Liver (tissue), 9 donors: ENCODE results near the gene TMEM255B. TPM values are rescaled to one million over a fixed set of nuclear protein-coding genes. Genes with fewer than 3 reads are reported as not detected.

Source experiments
- DNase-seq: peaks from one replicate; pipeline ENCODE4 v3.0.0-alpha.2; 2017; ENCODE audit warnings: low spot score
- H3K27ac ChIP-seq, 2 donors: one replicate each; pipeline ENCODE4 v1.7.0; 2013; ENCODE audit warnings: inconsistent platforms in 2 of 2, low read length in 2 of 2, control low read depth in 1 of 2, low read depth in 1 of 2, mild to moderate bottlenecking in 1 of 2
- H3K27me3 ChIP-seq, 4 donors: one replicate each; pipeline versions ENCODE4 v1.6.1 to v1.7.0; 2013; ENCODE audit warnings: low read length in 3 of 4, inconsistent platforms in 1 of 4, mild to moderate bottlenecking in 1 of 4, moderate library complexity in 1 of 4; ENCODE audit not compliant: control insufficient read depth in 4 of 4, insufficient read depth in 4 of 4
- H3K36me3 ChIP-seq, 4 donors: one replicate each; pipeline versions ENCODE4 v1.6.1 to v1.7.0; 2013; ENCODE audit warnings: low read length in 3 of 4, mild to moderate bottlenecking in 3 of 4, low read depth in 1 of 4, moderate library complexity in 1 of 4; ENCODE audit not compliant: control insufficient read depth in 4 of 4, insufficient read depth in 3 of 4
- H3K4me1 ChIP-seq, 4 donors: one replicate each; pipeline versions ENCODE4 v1.6.1 to v1.7.0; 2013; ENCODE audit warnings: low read length in 3 of 4, mild to moderate bottlenecking in 3 of 4, moderate library complexity in 1 of 4; ENCODE audit not compliant: control insufficient read depth in 4 of 4, insufficient read depth in 4 of 4
- H3K4me3 ChIP-seq, 3 donors: one replicate each; pipeline versions ENCODE4 v1.6.1 to v1.7.0; 2013; ENCODE audit warnings: low read length in 3 of 3, control low read depth in 1 of 3, low read depth in 1 of 3, mild to moderate bottlenecking in 1 of 3
- H3K9ac ChIP-seq, 2 donors: one replicate each; pipeline ENCODE4 v1.7.0; 2013; ENCODE audit warnings: low read length in 2 of 2, mild to moderate bottlenecking in 2 of 2, moderate library complexity in 2 of 2, control low read depth in 1 of 2, low read depth in 1 of 2
- H3K9me3 ChIP-seq, 4 donors: one replicate each; pipeline versions ENCODE4 v1.6.1 to v1.7.0; 2013; ENCODE audit warnings: low read length in 3 of 4; ENCODE audit not compliant: control insufficient read depth in 4 of 4
- CTCF ChIP-seq: fragments of 150-350 bp; IDR thresholded peaks from 2 replicates; pipeline ENCODE4 v1.5.1; 2017; ENCODE audit warnings: improper control_type of control experiment, low read depth, low read length; ENCODE audit not compliant: missing input control
- EGR1 ChIP-seq, 2 donors: IDR thresholded peaks; 2 replicates each; pipeline ENCODE4 v1.6.1; 2016 to 2018; ENCODE audit warnings: antibody characterized with exemption in 2 of 2, low read depth in 2 of 2
- FOXA1 ChIP-seq: IDR thresholded peaks from 2 replicates; pipeline ENCODE4 v1.6.1; 2016; ENCODE audit warnings: antibody characterized with exemption
- FOXA2 ChIP-seq: IDR thresholded peaks from 2 replicates; pipeline ENCODE4 v1.6.1; 2016; ENCODE audit warnings: antibody characterized with exemption
- GABPA ChIP-seq, 2 donors: IDR thresholded peaks in 1 of 2; conservative IDR thresholded peaks in 1 of 2; 2 replicates each; pipeline ENCODE4 v1.6.1; 2016; ENCODE audit warnings: antibody characterized with exemption in 2 of 2, mild to moderate bottlenecking in 1 of 2, moderate library complexity in 1 of 2
- HNF4A ChIP-seq, 2 donors: conservative IDR thresholded peaks; 2 replicates each; pipeline ENCODE4 v1.6.1; 2016; ENCODE audit warnings: antibody characterized with exemption in 2 of 2, mild to moderate bottlenecking in 2 of 2
- HNF4G ChIP-seq: IDR thresholded peaks from 2 replicates; pipeline ENCODE4 v1.6.1; 2016; ENCODE audit warnings: antibody characterized with exemption
- JUND ChIP-seq, 2 donors: IDR thresholded peaks; 2 replicates each; pipeline ENCODE4 v1.6.1; 2016; ENCODE audit warnings: antibody characterized with exemption in 2 of 2
- MAX ChIP-seq: IDR thresholded peaks from 2 replicates; pipeline ENCODE4 v1.6.1; 2016; ENCODE audit warnings: antibody characterized with exemption
- NR2F2 ChIP-seq: IDR thresholded peaks from 2 replicates; pipeline ENCODE4 v1.6.1; 2016; ENCODE audit warnings: antibody characterized with exemption
- RXRA ChIP-seq, 2 donors: IDR thresholded peaks; 2 replicates each; pipeline ENCODE4 v1.6.1; 2017 to 2018; ENCODE audit warnings: antibody characterized with exemption in 2 of 2, mild to moderate bottlenecking in 1 of 2
- SP1 ChIP-seq: IDR thresholded peaks from 2 replicates; pipeline ENCODE4 v1.6.1; 2018; ENCODE audit warnings: antibody characterized with exemption, mild to moderate bottlenecking
- TAF1 ChIP-seq: conservative IDR thresholded peaks from 2 replicates; pipeline ENCODE4 v1.6.1; 2016; ENCODE audit warnings: antibody characterized with exemption, mild to moderate bottlenecking
- ZBTB33 ChIP-seq: IDR thresholded peaks from 2 replicates; pipeline ENCODE4 v1.6.1; 2016; ENCODE audit warnings: antibody characterized with exemption
- WGBS: extraction: QIAGEN DNeasy Blood & Tissue Kit; methylation state at CpG from one replicate; pipeline ENCODE4 v1.1.7; 2013; 5-methylcytosine and 5-hydroxymethylcytosine counted together
- polyA plus RNA-seq, 2 donors: library from polyadenylated mRNA; stranded (reverse) in 1 of 2; unstranded in 1 of 2; fragments of 200-250 nt in 1 of 2; fragments of >200 nt in 1 of 2; fragmentation: Nextera tagmentation in 1 of 2; extraction: Ambion mirVana in 1 of 2; gene quantifications; one replicate each; pipeline versions ENCODE4 v1.2.1 to v1.2.3, GENCODE V29; 2013 to 2015
- total RNA-seq, 2 donors: library from RNA; depleted of rRNA; stranded (reverse); fragments of >200 nt; gene quantifications; one replicate each; pipeline ENCODE4 v1.2.3, GENCODE V29; 2014
- TF ChIP-seq, protein P1 (sequence below): IDR thresholded peaks from 2 replicates; pipeline ENCODE4 v1.6.1; 2016; ENCODE audit warnings: antibody characterized with exemption
- TF ChIP-seq, protein P2 (sequence below): IDR thresholded peaks from 2 replicates; pipeline ENCODE4 v1.6.1; 2016; ENCODE audit warnings: antibody characterized with exemption, mild to moderate bottlenecking
- donor health status: healthy.
- donor health status: healthy.
- donor health status: healthy.
- donor health status: healthy.
- donor health status: healthy.

Gene TMEM255B
- total and polyA plus RNA-seq, 4 donors = 0.37 to 8.6 (median 3.5) TPM

DNA sequence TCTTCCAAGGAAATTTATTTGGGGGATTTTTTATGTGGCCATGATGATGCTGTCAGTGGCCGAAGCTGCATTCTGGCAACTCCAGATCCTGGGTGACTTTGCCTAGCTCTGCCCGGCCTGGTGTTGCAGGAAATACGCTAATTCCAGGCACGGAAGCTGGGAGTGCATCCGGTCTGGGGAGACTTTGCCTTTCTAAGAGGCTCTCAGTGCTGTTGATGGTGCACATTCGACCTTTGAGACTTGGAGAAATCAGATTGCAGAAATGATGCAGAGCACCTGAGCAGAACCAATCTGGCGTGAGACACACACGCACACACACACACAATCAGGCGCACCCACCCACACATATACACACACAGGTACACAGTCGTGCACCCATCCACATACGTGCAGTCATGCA lies 5.9 kb upstream of the TMEM255B start:
- Histone ChIP-seq H3K27ac (no peak overlapping the region), H3K9ac (no peak overlapping the region), H3K36me3 (no peaks in the 10 kb centered on the region), H3K4me3 (no peak overlapping the region), H3K27me3 (no peaks in the 10 kb centered on the region), H3K4me1 (peaks cover 0 to 4% (median under 1%) of the 10 kb centered on the region in 4 donors), H3K9me3 (no peaks in the 10 kb centered on the region)
- no peak for DNase-seq
- TF ChIP-seq RXRA (IDR thresholded peaks at IDR 0.05) (no peak), EGR1 (IDR thresholded peaks at IDR 0.05; ENCODE audit: low read depth in 2 of 2) (no peak), CTCF (no peak), MAX (no peak), HNF4A (conservative IDR thresholded peaks at IDR 0.05) (no peak), HNF4G (no peak), SP1 (no peak), FOXA2 (no peak), ZBTB33 (no peak), GABPA (IDR thresholded peaks at IDR 0.05 in 1 of 2, conservative IDR thresholded peaks at IDR 0.05 in 1 of 2) (no peak), FOXA1 (no peak), TAF1 (no peak), NR2F2 (no peak), JUND (IDR thresholded peaks at IDR 0.05) (no peak)
- TF ChIP-seq, protein P1, sequence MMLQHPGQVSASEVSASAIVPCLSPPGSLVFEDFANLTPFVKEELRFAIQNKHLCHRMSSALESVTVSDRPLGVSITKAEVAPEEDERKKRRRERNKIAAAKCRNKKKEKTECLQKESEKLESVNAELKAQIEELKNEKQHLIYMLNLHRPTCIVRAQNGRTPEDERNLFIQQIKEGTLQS = no peak
- TF ChIP-seq, protein P2, sequence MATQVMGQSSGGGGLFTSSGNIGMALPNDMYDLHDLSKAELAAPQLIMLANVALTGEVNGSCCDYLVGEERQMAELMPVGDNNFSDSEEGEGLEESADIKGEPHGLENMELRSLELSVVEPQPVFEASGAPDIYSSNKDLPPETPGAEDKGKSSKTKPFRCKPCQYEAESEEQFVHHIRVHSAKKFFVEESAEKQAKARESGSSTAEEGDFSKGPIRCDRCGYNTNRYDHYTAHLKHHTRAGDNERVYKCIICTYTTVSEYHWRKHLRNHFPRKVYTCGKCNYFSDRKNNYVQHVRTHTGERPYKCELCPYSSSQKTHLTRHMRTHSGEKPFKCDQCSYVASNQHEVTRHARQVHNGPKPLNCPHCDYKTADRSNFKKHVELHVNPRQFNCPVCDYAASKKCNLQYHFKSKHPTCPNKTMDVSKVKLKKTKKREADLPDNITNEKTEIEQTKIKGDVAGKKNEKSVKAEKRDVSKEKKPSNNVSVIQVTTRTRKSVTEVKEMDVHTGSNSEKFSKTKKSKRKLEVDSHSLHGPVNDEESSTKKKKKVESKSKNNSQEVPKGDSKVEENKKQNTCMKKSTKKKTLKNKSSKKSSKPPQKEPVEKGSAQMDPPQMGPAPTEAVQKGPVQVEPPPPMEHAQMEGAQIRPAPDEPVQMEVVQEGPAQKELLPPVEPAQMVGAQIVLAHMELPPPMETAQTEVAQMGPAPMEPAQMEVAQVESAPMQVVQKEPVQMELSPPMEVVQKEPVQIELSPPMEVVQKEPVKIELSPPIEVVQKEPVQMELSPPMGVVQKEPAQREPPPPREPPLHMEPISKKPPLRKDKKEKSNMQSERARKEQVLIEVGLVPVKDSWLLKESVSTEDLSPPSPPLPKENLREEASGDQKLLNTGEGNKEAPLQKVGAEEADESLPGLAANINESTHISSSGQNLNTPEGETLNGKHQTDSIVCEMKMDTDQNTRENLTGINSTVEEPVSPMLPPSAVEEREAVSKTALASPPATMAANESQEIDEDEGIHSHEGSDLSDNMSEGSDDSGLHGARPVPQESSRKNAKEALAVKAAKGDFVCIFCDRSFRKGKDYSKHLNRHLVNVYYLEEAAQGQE = no peak
- 71% methylated on average over 11 of the region's 11 CpGs for WGBS

DNA sequence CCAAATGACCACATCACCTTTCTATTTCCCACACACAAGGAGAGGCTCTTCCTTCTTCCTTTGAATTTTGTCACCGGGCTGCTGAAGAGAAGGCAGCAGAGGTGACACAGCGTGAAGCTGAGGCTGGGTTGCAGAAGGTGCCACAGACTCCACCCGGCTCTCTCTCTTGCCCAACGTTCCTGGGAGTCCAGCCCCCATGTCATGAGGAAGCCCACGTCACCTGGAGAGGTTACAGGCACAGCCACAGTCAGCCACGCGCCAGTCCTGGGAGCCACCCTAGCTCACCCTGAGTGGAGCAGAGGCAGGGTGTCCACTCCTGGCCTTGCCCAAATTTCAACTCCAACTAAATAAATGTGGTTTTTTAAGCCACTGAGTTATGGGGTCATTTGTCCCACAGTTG lies 4.8 kb upstream of the TMEM255B start:
- no peak for DNase-seq
- Histone ChIP-seq H3K4me1 (peaks cover 0 to 13% (median 8%) of the 10 kb centered on the region in 4 donors), H3K36me3 (no peaks in the 10 kb centered on the region), H3K4me3 (no peak overlapping the region), H3K27ac (no peak overlapping the region), H3K9me3 (no peaks in the 10 kb centered on the region), H3K9ac (no peak overlapping the region), H3K27me3 (no peaks in the 10 kb centered on the region)
- no peak for TF ChIP-seq EGR1 (IDR thresholded peaks at IDR 0.05; ENCODE audit: low read depth in 2 of 2)
- no peak for TF ChIP-seq HNF4A (conservative IDR thresholded peaks at IDR 0.05)
- 72% methylated on average over 7 of the region's 7 CpGs for WGBS
